ENCODE measurements around the gene RPS6KC1. TPM values are rescaled to one million over a fixed set of nuclear protein-coding genes. Genes with fewer than 3 reads are reported as not detected.

RPS6KC1 gene
- total RNA-seq, 1 donor: 14.9 TPM

DNA sequence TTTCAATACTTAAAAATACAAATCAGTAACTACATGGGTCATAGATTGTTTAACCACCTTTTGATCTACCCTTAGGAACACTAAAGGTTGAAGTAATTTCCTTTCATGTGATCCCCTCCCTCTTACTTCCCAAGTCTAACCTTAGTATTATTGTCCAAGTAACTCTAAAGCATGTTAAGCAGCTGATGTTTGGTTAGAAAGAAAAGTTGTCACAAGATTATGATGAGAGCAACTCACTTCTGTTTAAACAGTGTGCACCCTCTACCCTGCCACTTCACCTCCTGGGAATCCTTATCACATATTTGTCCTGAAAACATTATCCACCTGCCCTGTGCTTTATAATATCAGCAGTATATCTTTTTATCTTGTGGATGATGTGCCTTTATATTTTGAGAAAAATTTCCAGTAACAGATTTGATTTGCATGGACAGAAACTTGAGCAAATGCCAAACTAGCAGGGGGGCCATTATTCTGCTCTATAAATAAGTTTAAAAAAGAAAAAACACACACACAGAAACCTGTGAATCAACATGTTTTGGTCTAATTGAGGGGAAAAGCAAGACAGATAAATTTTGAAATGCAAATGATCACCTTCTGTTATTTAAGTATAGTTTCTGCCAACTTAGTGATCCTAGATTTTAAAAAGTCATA is 194.3 kb downstream of the RPS6KC1 start:
- Histone ChIP-seq H3K4me1 (ENCODE audit: insufficient read depth, low read length) (no peaks in the 10 kb centered on the region), H3K27me3 (ENCODE audit: insufficient read depth, low read length) (no peaks in the 10 kb centered on the region), H3K4me3 (ENCODE audit: low read length) (no peak overlapping the region), H3K9me3 (ENCODE audit: low read depth, low read length) (no peaks in the 10 kb centered on the region)

DNA sequence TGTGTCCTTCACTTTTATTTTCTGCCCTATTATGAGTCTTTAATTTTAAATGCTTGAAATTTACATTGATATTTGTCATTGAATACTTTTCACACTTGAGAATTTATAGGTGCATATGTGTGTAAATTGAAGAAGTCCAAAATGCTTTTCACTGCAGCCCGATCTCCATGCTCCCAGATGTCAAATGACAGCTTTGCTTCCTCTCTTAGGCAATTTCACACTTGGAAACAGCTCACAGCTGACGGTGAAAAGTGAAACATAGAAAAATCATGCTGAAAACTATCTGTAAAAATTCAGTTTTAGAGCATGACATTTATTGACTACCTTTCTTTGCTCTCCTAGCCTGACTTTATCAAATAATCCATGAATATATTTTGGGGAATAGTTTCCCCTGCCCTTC is 196.0 kb downstream of the RPS6KC1 start:
- H3K27me3 ChIP-seq (ENCODE audit: insufficient read depth, low read length): no peaks in the 10 kb centered on the region
- no peak overlapping the region for H3K4me3 ChIP-seq (ENCODE audit: low read length)
- H3K9me3 ChIP-seq (ENCODE audit: low read depth, low read length): no peaks in the 10 kb centered on the region
- no peaks in the 10 kb centered on the region for H3K4me1 ChIP-seq (ENCODE audit: insufficient read depth, low read length)

DNA sequence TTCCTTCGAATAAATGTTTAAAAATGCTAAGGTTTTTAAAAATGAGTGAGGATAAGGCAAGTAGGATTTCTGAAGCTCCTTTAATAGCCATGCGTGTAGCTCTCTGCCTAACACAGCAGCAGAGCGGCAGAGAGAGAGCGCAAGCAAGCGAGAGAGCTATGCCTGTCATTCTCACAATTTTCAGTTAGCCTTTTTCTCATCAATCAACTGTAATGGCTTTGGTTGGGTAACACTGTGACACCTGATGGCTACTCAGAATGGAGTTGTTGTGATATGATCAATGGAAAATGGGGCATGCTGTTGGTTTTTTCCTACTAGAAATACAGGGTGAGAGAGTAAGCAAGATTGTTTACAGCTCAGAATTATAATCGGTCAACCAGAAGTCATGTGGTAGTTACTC is 198.4 kb downstream of the RPS6KC1 start:
- Histone ChIP-seq H3K4me1 (ENCODE audit: insufficient read depth, low read length) (no peaks in the 10 kb centered on the region), H3K27me3 (ENCODE audit: insufficient read depth, low read length) (no peaks in the 10 kb centered on the region)

DNA sequence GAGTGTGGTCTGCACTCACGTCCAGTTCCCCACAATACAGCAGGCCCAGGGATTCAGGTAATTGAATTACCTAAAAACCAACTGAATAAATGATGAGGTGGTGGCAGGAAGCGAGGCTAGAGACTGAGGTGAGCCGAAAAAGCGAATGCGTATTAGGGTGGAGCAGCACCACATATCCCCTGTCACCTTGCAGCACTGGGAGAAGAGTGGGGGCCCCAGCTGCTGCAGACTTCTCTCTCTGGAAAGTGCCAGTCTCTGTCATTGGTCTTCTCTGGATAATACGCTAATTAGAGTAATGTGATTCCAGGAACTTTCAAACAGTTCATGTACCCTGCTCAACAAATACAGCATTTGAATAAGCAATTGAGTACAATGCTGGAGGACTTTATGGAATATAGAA is 199.0 kb downstream of the RPS6KC1 start:
- no peaks in the 10 kb centered on the region for H3K9me3 ChIP-seq (ENCODE audit: low read depth, low read length)
- no peaks in the 10 kb centered on the region for H3K4me1 ChIP-seq (ENCODE audit: insufficient read depth, low read length)
- no peak overlapping the region for H3K4me3 ChIP-seq (ENCODE audit: low read length)
- H3K27me3 ChIP-seq (ENCODE audit: insufficient read depth, low read length): no peaks in the 10 kb centered on the region

More for the DNA sequence above, 198.4 kb downstream of the RPS6KC1 start:
- no peak overlapping the region for H3K4me3 ChIP-seq (ENCODE audit: low read length)
- no peaks in the 10 kb centered on the region for H3K9me3 ChIP-seq (ENCODE audit: low read depth, low read length)

DNA sequence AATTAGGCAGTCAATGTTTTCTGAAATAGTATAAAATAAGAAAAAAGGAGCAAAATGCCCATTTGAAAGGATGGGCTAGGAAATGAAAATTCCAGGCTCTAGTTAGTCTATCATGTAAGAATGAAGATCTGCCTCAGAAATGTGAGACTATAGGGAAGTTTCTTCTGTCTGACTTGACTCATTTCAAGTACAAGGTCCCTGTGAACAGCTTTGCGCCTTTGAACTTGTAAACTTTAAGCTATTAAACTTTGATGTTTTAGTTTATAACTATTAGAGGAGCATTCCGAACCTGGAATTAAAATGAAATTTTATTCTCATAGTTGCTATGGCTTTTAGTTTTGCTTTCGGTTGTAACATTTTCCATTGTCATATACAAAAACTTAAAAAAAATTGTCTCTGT is 199.4 kb downstream of the RPS6KC1 start:
- Histone ChIP-seq H3K27me3 (ENCODE audit: insufficient read depth, low read length) (no peaks in the 10 kb centered on the region), H3K4me1 (ENCODE audit: insufficient read depth, low read length) (no peaks in the 10 kb centered on the region), H3K9me3 (ENCODE audit: low read depth, low read length) (no peaks in the 10 kb centered on the region), H3K4me3 (ENCODE audit: low read length) (no peak overlapping the region)

DNA sequence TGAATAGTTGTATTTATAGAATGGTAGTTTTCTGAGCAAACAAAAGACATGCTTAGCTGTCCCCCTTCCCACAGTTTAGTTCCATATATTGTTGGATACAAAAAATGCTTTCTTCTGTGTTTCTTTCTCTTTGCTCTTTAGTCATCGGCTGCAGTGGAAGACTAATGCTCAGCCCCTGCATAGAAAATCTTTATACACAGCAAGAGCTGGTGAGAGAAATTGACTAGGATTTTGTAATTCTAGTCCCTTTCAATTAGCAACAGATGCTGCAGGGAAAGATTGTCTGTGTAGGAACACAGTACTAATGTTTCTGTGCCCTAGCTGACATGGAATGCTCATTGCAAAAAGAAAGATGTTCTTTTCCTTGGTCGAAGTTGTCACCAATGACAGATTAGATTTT is 200.9 kb downstream of the RPS6KC1 start:
- Histone ChIP-seq H3K4me3 (ENCODE audit: low read length) (no peak overlapping the region), H3K27me3 (ENCODE audit: insufficient read depth, low read length) (no peaks in the 10 kb centered on the region), H3K9me3 (ENCODE audit: low read depth, low read length) (no peaks in the 10 kb centered on the region), H3K4me1 (ENCODE audit: insufficient read depth, low read length) (no peaks in the 10 kb centered on the region)

DNA sequence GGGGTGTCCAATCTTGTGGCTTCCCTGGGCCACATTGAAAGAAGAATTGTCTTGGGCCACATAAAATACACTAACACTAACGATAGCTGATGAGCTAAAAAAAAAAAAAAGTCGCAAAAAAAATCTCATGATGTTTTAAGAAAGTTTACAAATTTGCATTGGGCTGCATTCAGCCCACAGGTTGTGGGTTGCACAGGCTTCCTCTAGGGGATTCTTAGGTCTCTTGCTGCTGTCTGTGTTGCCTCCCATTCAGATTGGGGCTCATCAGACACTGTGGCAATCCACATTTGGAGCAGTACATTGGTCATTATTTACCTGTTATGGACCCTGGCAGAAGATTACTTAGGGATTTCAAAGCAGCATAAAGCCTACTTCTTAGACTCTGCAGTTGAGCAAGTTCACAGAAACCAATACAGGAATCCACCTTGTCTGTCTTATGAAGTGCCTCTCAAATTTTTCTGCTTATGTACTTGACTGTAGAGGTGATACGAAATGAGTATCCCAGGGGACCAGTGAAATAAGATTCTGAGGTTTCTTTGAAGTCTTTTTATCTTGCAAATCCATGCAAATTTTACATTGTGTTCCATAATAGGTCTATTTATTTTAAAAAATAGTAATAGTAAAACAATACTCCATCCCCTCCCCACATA is 205.5 kb downstream of the RPS6KC1 start:
- Histone ChIP-seq H3K4me1 (ENCODE audit: insufficient read depth, low read length) (no peaks in the 10 kb centered on the region), H3K9me3 (ENCODE audit: low read depth, low read length) (no peaks in the 10 kb centered on the region), H3K4me3 (ENCODE audit: low read length) (no peak overlapping the region), H3K27me3 (ENCODE audit: insufficient read depth, low read length) (no peaks in the 10 kb centered on the region)

DNA sequence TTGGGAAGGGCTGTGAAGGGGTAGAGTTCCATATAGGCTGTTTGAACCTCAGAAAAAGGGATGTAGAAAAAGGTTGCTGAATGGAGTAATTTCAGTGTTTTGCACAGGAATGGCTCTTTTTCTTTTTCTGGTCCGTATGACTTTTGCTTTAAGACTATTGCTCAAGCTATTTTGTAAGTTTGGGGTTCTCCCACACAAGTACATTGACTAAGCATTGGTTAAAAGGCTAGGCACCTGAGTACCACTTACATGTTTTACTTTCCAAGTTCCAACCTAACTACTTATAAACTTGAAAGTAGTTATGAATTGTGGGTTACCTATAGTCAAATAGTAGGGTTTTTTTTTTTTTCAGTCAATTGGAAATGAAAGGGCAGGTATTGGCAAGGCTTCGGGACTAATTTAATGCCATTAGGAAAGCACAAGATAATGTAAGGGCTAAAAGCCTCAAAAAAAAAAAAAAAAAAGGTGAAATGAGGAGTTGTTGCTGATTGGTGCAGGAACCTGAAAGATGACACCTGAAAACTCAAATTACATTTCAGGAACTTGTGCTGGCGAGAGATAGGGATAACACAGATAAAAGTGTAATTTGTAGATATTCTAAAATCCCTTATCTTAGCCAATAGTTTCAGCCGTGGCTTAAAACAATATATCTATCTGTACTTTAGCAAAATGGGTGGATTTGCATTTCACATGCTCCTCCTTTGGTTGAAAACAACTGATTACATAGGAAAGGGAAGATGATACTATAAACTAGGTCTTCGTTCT is 209.5 kb downstream of the RPS6KC1 start:
- no peaks in the 10 kb centered on the region for H3K27me3 ChIP-seq (ENCODE audit: insufficient read depth, low read length)
- H3K4me1 ChIP-seq (ENCODE audit: insufficient read depth, low read length): no peaks in the 10 kb centered on the region
- H3K4me3 ChIP-seq (ENCODE audit: low read length): no peak overlapping the region
- H3K9me3 ChIP-seq (ENCODE audit: low read depth, low read length): no peaks in the 10 kb centered on the region

DNA sequence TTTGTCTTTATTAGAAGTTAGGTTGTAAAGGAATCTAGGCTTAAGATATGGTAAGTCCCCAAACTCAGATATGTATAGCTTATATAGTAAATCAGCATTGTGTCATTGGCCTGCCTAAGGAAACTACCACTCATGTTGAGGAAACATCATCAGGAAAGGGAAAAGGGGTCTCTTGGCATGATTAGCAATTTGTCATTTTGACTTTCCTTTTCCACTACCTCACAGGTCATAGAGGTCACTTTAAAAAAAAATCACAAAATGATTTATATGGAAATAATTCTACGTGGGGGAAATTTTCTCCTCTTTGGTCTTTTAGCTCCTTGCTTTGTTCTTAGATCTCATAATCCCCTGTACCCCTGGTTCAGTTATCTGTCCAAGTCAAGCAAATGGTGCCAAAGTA is 213.5 kb downstream of the RPS6KC1 start:
- no peaks in the 10 kb centered on the region for H3K9me3 ChIP-seq (ENCODE audit: low read depth, low read length)
- no peaks in the 10 kb centered on the region for H3K27me3 ChIP-seq (ENCODE audit: insufficient read depth, low read length)
- no peaks in the 10 kb centered on the region for H3K4me1 ChIP-seq (ENCODE audit: insufficient read depth, low read length)
- H3K4me3 ChIP-seq (ENCODE audit: low read length): no peak overlapping the region

DNA sequence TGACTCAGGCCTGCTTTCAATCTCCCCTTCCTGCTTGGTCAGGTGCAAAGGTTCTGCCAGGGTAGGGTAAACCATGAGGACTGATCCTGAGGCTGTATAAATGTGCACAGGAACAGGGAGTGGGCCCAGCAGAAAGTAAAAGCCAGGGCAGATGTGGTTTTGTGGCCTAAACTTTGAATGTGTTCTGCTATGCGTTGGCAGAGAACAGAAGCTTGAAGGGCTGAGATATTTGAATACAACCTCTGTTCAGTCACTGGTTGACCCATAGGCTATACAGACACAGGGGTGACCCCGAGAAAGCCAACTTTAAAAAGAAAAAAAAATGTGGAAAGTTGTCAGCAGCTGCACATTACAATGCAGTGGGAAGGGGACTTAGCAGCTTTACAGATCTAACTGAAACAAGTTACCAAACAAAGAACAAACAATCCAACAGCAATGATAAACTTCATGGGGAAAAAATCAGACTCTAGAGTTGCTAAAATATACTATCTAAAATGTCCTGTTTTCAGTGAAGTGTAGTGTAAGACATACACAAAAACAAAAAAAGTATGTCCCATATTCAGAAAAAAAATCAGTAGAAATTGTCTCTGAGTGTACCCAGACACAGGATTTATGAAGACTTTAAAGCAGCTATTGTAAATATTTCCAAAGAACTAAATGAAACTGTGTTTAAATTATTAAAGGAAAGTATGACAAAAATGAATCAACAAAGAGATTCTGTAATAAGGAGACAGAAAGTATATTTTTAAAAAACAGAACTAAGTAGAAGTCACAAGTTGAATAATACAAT is 216.1 kb downstream of the RPS6KC1 start:
- Histone ChIP-seq H3K4me3 (ENCODE audit: low read length) (no peak overlapping the region), H3K27me3 (ENCODE audit: insufficient read depth, low read length) (no peaks in the 10 kb centered on the region), H3K9me3 (ENCODE audit: low read depth, low read length) (no peaks in the 10 kb centered on the region), H3K4me1 (ENCODE audit: insufficient read depth, low read length) (no peaks in the 10 kb centered on the region)

DNA sequence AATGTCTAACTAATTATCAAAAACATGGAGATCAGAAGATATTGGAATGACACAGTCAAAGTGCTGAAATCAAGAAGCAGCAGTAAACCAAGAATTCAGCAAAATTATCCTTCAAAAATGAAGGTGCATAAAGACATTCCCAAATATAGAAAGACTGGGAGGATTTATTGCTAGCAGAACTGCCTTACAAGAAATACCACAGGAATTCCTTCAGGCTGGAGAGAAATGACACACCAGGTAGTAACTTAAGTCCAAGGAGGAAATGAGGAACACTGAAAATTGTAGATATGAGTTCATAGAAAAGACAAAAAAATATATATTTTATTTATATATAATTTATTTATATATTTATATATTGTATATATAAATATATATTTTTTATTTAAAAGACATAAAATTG is 217.2 kb downstream of the RPS6KC1 start:
- H3K27me3 ChIP-seq (ENCODE audit: insufficient read depth, low read length): no peaks in the 10 kb centered on the region
- no peaks in the 10 kb centered on the region for H3K9me3 ChIP-seq (ENCODE audit: low read depth, low read length)
- H3K4me3 ChIP-seq (ENCODE audit: low read length): no peak overlapping the region
- no peaks in the 10 kb centered on the region for H3K4me1 ChIP-seq (ENCODE audit: insufficient read depth, low read length)

DNA sequence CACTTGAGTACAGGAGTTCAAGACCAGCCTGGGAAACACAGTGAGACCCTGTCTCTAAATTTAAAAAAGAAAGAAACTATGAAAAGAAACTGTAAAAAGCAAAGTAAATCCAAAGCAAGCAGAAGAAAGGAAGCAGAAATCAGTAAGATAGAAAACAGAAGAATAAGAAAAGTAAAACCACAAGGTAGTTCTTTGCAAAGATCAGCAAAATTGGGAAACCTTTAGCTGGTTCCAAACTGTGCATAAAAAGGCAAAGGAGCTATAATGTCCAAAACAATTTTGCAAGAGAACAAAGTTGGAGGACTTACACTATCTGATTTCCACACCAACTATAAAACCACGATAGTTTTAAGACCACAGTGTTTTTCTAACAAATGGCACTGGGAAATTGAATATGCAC is 218.8 kb downstream of the RPS6KC1 start:
- no peaks in the 10 kb centered on the region for H3K4me1 ChIP-seq (ENCODE audit: insufficient read depth, low read length)
- no peaks in the 10 kb centered on the region for H3K9me3 ChIP-seq (ENCODE audit: low read depth, low read length)
- H3K27me3 ChIP-seq (ENCODE audit: insufficient read depth, low read length): no peaks in the 10 kb centered on the region
- no peak overlapping the region for H3K4me3 ChIP-seq (ENCODE audit: low read length)

DNA sequence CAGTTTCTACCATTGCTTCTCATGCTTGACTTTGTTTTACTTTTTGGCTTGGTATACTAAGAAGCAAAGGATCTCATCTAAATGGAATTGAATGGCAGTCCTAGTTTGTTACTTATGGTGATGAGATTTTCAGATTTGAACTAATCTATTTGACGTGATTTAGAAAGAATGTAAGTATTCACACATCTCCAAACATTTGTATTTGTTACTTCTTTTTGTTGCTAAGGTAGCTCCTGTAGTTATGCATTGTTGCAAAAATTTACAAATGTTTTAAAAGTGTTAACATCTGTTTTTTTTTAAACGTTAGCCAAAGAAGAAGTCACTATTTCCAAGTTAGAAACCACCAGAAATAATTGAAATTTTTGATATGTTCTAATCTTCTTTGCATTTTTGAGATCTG is 222.5 kb downstream of the RPS6KC1 start:
- Histone ChIP-seq H3K9me3 (ENCODE audit: low read depth, low read length) (no peaks in the 10 kb centered on the region), H3K4me3 (ENCODE audit: low read length) (no peak overlapping the region), H3K27me3 (ENCODE audit: insufficient read depth, low read length) (no peaks in the 10 kb centered on the region), H3K4me1 (ENCODE audit: insufficient read depth, low read length) (no peaks in the 10 kb centered on the region)

DNA sequence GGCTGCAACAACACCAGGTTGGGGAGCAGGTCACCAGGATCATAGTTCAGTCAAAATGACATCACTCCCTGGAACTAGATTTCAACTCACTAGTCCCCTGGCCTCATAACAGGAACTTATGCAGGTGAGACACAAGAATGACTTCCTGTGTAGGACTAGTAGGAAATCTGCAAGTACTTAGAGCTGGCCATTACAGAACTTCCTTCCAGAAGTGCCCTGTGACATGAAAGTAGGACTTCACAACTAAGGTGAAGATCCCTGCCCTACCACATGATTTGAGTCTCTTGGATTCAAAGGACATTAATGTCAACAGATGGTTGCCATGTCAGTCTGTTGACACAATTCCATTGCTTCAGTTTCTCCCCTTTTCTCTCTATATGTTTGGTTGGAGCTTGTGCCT is 223.1 kb downstream of the RPS6KC1 start:
- Histone ChIP-seq H3K4me1 (ENCODE audit: insufficient read depth, low read length) (no peaks in the 10 kb centered on the region), H3K27me3 (ENCODE audit: insufficient read depth, low read length) (no peaks in the 10 kb centered on the region), H3K9me3 (ENCODE audit: low read depth, low read length) (no peaks in the 10 kb centered on the region), H3K4me3 (ENCODE audit: low read length) (no peak overlapping the region)

DNA sequence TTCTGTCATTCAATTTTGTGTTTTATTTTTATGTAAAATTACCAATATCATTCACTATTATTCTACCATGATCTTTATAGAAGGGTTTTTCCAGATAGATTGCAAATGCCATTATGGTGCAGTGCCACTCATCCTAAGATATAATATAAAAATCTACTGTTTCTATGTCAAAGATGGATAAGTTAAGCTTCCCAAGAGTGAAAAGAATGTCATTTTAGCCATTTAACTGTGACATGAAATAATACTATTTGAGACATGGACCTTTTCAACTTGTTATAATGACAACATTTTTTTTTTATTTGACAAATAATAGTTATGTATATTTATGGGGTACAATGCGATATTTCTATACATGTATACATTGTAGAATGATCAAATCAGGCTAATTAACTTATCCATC is 224.3 kb downstream of the RPS6KC1 start:
- Histone ChIP-seq H3K4me3 (ENCODE audit: low read length) (no peak overlapping the region), H3K9me3 (ENCODE audit: low read depth, low read length) (no peaks in the 10 kb centered on the region), H3K4me1 (ENCODE audit: insufficient read depth, low read length) (no peaks in the 10 kb centered on the region), H3K27me3 (ENCODE audit: insufficient read depth, low read length) (no peaks in the 10 kb centered on the region)
